BJ (cell line): ENCODE measurements around the gene KLHL2. TPM values are rescaled to one million over a fixed set of nuclear protein-coding genes. Genes with fewer than 3 reads are reported as not detected.
A peak's percentile ranks its signal among the peaks of the same experiment; 100 is the strongest.
"Not testable (repeated sequence)": the region's sequence is repeated elsewhere in the genome, so short reads cannot be mapped to it uniquely, and the experiment has no call there.

ENCODE experiments used
- CTCF ChIA-PET: fragments of 350-600 bp; formaldehyde crosslinking; extraction: SDS; loops from one replicate; lab custom pipeline; 2021; ENCODE audit warnings: antibody characterized with exemption, inconsistent platforms; lab: Yijun Ruan, JAX
- POLR2A ChIA-PET: fragments of 300-600 bp; sonication (Branson Sonifier 250); formaldehyde crosslinking; extraction: SDS; loops from one replicate; lab custom pipeline; 2021; ENCODE audit warnings: antibody characterized with exemption; lab: Charles Lee
- DNase-seq: peaks from one replicate; pipeline ENCODE4 v3.0.0-alpha.2; 2011; ENCODE audit warnings: low read depth
- H3K27me3 ChIP-seq: 2 replicates; pipeline ENCODE4 v1.6.0; 2011; ENCODE audit warnings: low read length; ENCODE audit not compliant: control insufficient read depth, insufficient read depth
- H3K36me3 ChIP-seq: 2 replicates; pipeline ENCODE4 v1.5.1; 2011; ENCODE audit warnings: low read length; ENCODE audit not compliant: control insufficient read depth, insufficient read depth
- H3K4me3 ChIP-seq: 2 replicates; pipeline ENCODE4 v1.5.1; 2011; ENCODE audit warnings: low read depth, mild to moderate bottlenecking, control low read depth, low read length
- polyA minus RNA-seq: library from RNA; depleted of rRNA, polyadenylated mRNA; stranded (reverse); fragments of >200 nt; gene quantifications from 2 replicates; pipeline ENCODE4 v1.2.3, GENCODE V29; 2011; rRNA and poly(A)+ RNA removed
- polyA plus RNA-seq: library from polyadenylated mRNA; depleted of rRNA; stranded (reverse); fragments of >200 nt; gene quantifications from 2 replicates; pipeline ENCODE4 v1.2.3, GENCODE V29; 2011; rRNA removed
- TF ChIP-seq, protein P1 (sequence below): IDR thresholded peaks from 2 replicates; pipeline ENCODE4 v1.5.1; 2011; ENCODE audit warnings: low read depth, mild to moderate bottlenecking, control low read depth, inconsistent platforms, low read length, moderate library complexity; ENCODE audit not compliant: insufficient read depth

KLHL2 gene, protein sequence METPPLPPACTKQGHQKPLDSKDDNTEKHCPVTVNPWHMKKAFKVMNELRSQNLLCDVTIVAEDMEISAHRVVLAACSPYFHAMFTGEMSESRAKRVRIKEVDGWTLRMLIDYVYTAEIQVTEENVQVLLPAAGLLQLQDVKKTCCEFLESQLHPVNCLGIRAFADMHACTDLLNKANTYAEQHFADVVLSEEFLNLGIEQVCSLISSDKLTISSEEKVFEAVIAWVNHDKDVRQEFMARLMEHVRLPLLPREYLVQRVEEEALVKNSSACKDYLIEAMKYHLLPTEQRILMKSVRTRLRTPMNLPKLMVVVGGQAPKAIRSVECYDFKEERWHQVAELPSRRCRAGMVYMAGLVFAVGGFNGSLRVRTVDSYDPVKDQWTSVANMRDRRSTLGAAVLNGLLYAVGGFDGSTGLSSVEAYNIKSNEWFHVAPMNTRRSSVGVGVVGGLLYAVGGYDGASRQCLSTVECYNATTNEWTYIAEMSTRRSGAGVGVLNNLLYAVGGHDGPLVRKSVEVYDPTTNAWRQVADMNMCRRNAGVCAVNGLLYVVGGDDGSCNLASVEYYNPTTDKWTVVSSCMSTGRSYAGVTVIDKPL
- polyA plus RNA-seq, result 6.8 and 11.7 TPM in 2 replicates
- 3.4 and 6.0 TPM in 2 replicates for polyA minus RNA-seq

GRCh38 chr4:165207431-165208220 is at the start of gene KLHL2:
KLHL2 (plus strand) TSS chr4:165207561; CDS start chr4:165207877, 316 bp downstream.
- Histone ChIP-seq H3K36me3 (no peaks in the 10 kb centered on the region), H3K27me3 (no peaks in the 10 kb centered on the region), H3K4me3 (peak within 1 kb of the TSS; percentile 66)
- POLR2A ChIA-PET, result no interaction called here
- no peak for DNase-seq
- CTCF ChIA-PET, result no interaction called here
- TF ChIP-seq, protein P1, sequence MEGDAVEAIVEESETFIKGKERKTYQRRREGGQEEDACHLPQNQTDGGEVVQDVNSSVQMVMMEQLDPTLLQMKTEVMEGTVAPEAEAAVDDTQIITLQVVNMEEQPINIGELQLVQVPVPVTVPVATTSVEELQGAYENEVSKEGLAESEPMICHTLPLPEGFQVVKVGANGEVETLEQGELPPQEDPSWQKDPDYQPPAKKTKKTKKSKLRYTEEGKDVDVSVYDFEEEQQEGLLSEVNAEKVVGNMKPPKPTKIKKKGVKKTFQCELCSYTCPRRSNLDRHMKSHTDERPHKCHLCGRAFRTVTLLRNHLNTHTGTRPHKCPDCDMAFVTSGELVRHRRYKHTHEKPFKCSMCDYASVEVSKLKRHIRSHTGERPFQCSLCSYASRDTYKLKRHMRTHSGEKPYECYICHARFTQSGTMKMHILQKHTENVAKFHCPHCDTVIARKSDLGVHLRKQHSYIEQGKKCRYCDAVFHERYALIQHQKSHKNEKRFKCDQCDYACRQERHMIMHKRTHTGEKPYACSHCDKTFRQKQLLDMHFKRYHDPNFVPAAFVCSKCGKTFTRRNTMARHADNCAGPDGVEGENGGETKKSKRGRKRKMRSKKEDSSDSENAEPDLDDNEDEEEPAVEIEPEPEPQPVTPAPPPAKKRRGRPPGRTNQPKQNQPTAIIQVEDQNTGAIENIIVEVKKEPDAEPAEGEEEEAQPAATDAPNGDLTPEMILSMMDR, result no peak

DNA sequence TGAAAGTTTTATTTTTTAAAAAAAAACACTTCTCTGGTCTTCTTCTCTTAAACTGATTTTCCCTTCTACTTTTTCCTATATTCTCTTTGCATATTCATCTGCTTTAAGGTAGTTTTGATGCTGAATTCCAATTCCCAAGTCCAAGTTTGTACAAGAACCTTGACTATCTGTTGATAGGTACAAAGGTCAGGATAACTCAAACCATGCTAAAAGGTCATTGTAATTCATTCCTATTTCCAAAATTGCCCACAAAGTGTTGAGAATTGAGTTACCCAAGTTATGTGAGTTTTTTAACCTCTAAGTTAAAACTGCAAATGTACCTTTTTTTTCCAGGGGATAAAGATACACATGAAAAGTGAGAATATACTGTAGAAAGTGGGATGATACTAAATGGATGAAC is 48.6 kb upstream of the KLHL2 start:
- CTCF ChIA-PET, result interaction anchor here (0.7 kb wide), 1 partner anchor 12 kb away, joined by 4 read pairs; no protein-coding TSS in a partner anchor
- POLR2A ChIA-PET, result no interaction called here
- Histone ChIP-seq H3K36me3 (no peaks in the 10 kb centered on the region), H3K27me3 (no peaks in the 10 kb centered on the region), H3K4me3 (no peak overlapping the region)
- TF ChIP-seq, protein P1, result no peak
- no peak for DNase-seq

GRCh38 chr4:165164257-165164656 is 43.1 kb upstream of the KLHL2 start:
- DNase-seq, result no peak
- Histone ChIP-seq H3K36me3 (no peaks in the 10 kb centered on the region), H3K27me3 (no peaks in the 10 kb centered on the region), H3K4me3 (no peak overlapping the region)
- POLR2A ChIA-PET, result no interaction called here
- TF ChIP-seq, protein P1, result no peak
- CTCF ChIA-PET, result interaction anchor here (1.0 kb wide), 1 partner anchor 292 kb away, joined by 3 read pairs; no protein-coding TSS in a partner anchor

DNA sequence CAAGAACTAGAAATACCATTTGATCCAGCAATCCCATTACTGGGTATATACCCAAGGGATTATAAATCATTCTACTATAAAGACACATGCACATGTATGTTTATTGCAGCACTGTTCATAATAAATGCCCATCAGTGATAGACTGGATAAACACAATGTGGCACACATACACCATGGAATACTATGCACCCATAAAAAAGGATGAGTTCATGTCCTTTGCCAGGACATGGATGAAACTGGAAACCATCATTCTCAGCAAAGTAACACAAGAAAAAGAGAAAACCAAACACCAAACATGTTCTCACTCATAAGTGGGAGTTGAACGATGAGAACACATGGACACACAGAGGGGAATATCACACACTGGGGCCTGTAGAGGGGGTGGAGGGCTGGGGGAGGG is 40.5 kb upstream of the KLHL2 start:
- CTCF ChIA-PET, result interaction anchor here (0.7 kb wide), 1 partner anchor 35 kb away, joined by 3 read pairs; no protein-coding TSS in a partner anchor
- POLR2A ChIA-PET, result not testable (repeated sequence)

DNA sequence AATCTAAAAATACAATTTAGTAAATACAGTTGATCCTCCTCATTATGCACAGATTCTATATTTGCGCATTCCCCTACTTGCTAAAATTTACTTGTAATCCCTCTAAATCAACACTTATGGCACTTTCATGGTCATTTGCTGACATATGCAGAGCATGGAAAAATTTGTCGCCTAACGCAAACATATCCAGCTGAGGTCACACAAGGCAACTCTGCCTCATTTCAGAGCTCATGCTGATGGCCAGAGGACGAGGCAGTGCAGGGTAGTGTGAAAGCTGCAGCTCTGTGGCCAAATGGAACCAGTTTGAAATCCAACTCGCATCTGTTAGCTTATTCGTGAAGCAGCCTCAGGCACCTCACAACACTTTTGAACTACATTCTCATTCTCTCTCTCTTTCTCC is 39.7 kb upstream of the KLHL2 start:
- ChIA-PET CTCF (no interaction called here), POLR2A (no interaction called here)
- no peak for DNase-seq
- no peak overlapping the region for H3K4me3 ChIP-seq
- no peaks in the 10 kb centered on the region for H3K27me3 ChIP-seq
- TF ChIP-seq, protein P1, result no peak
- no peaks in the 10 kb centered on the region for H3K36me3 ChIP-seq

More for the DNA sequence above, 40.5 kb upstream of the KLHL2 start:
- not testable (repeated sequence) for H3K27me3 ChIP-seq, H3K4me3 ChIP-seq, DNase-seq, H3K36me3 ChIP-seq
